Stomach (tissue), 4 donors: Measurements from ENCODE around the gene VANGL1.

Experiments
- CTCF ChIP-seq, 7 experiments: fragments of 450-650 bp in 4 of 7; fragments of 200-600 bp in 3 of 7; sonication (generic) in 3 of 7; IDR thresholded peaks; one replicate each; pipeline ENCODE4 v1.5.1; 2016 to 2019; ENCODE audit warnings: antibody characterized with exemption in 7 of 7, control low read depth in 2 of 7, mild to moderate bottlenecking in 1 of 7
- EP300 ChIP-seq: sonication (generic); formaldehyde crosslinking; IDR thresholded peaks from one replicate; pipeline ENCODE4 v1.6.1; 2017; ENCODE audit warnings: antibody characterized with exemption
- POLR2AphosphoS5 ChIP-seq, 3 donors: sonication (generic); formaldehyde crosslinking; IDR thresholded peaks; one replicate each; pipeline ENCODE4 v1.6.1; 2016; ENCODE audit warnings: antibody characterized with exemption in 3 of 3

DNA sequence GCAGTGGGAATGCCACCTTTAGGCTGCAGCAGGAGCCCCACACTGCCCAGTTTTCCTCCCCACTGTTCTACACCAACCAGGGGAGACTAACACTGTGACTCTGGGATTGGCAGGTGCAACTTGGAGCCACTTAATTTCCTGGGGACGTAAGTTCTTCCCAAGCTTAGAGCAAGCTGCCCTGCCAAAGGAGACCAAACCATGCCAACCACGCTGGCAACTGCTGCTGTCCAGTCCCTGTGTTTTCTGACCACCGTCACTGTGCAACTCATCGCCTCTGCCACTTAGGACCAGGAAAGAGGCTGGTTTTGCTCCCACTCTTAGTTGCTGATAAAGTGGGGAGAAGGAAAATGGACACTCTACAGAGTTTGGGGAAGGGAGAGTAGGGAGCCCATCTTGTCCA is 50.5 kb downstream of the VANGL1 start:
- TF ChIP-seq CTCF (IDR thresholded peaks at IDR 0.05) (no peak), EP300 (no peak), POLR2AphosphoS5 (IDR thresholded peaks at IDR 0.05) (no peak)
